Activated T-cell treated with anti-CD3 and anti-CD28 coated beads, Interleukin-2, amount 50 U/mL, for 72 hours (primary cell): ENCODE results near the gene NT5DC3. TPM values are rescaled to one million over a fixed set of nuclear protein-coding genes. Genes with fewer than 3 reads are reported as not detected.

Source experiments
- ATAC-seq, 2 donors: fragments of 150-1000 bp; cut with Tn5 transposase; replicated peaks in 1 of 2; 2 replicates each; pipeline ENCODE4 v1.10.0; 2021; ENCODE audit warnings: moderate library complexity in 2 of 2, mild to moderate bottlenecking in 1 of 2
- DNase-seq, 2 donors: peaks; one replicate each; pipeline ENCODE4 v3.0.0; 2021 to 2022; ENCODE audit warnings: mixed read lengths in 1 of 2
- H3K27ac Mint-ChIP-seq: one replicate; pipeline ENCODE4 v1.8.0; 2022; ENCODE audit warnings: mild to moderate bottlenecking, moderate library complexity, mixed read lengths
- H3K27me3 Mint-ChIP-seq: one replicate; pipeline ENCODE4 v1.8.0; 2022; ENCODE audit warnings: low read depth, mixed read lengths
- H3K36me3 Mint-ChIP-seq, 2 donors: one replicate each; pipeline ENCODE4 v1.8.0; 2022; ENCODE audit warnings: mixed read lengths in 2 of 2, mild to moderate bottlenecking in 1 of 2; ENCODE audit not compliant: insufficient read depth in 2 of 2
- H3K4me1 Mint-ChIP-seq: one replicate; pipeline ENCODE4 v1.8.0; 2022; ENCODE audit warnings: low read depth, mixed read lengths
- H3K4me3 Mint-ChIP-seq, 2 donors: one replicate each; pipeline ENCODE4 v1.8.0; 2022; ENCODE audit warnings: mild to moderate bottlenecking in 2 of 2, mixed read lengths in 2 of 2, moderate library complexity in 2 of 2
- H3K9me3 Mint-ChIP-seq, 2 donors: one replicate each; pipeline ENCODE4 v1.8.0; 2022; ENCODE audit warnings: mixed read lengths in 2 of 2
- total RNA-seq, 2 donors: library from RNA; stranded (reverse); gene quantifications; one replicate each; pipeline ENCODE4 v1.2.3, GENCODE V29; 2022

The NT5DC3 gene
- total RNA-seq, 2 donors from 2014 or later: 5.6 to 8.0 TPM

DNA sequence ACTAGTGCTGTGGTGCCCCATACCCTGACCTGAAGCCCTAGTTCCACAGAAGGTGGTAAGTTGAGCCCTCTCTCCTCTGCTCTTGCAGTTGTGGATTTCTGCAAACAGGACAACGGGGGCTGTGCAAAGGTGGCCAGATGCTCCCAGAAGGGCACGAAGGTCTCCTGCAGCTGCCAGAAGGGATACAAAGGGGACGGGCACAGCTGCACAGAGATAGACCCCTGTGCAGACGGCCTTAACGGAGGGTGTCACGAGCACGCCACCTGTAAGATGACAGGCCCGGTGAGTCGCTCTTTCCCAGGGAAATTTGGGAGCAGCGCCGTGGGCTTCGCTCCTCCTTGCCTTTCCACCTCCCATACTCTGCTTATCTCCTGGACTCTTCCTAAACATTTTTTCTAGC is 92.2 kb downstream of the NT5DC3 start:
- Mint-ChIP-seq H3K4me3 (no peak overlapping the region), H3K27ac (no peak overlapping the region), H3K36me3 (no peaks in the 10 kb centered on the region), H3K9me3 (no peaks in the 10 kb centered on the region), H3K27me3 (peaks cover 5% of the 10 kb centered on the region), H3K4me1 (no peaks in the 10 kb centered on the region)
- DNase-seq (no peak), ATAC-seq (no peak)

DNA sequence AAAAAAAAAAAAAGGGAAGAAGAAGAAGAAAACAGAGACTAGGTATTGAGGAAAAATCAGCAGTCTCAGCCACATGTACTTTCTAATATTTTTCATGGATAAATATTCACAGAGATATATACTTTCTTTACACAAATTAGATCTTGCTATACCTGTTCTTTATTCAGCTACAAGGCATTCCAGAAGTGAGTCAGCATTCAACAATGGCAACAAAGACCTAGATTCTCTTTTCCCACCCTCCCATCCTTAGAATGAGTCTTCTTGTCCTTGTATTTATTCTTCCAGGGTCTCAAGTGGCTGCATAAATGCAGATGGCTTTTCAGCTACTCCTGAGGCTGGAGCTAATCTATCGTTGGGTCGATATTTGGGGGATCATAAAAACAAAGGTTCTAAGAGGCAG is 93.0 kb downstream of the NT5DC3 start:
- no peaks in the 10 kb centered on the region for H3K36me3 Mint-ChIP-seq
- no peak for ATAC-seq
- H3K4me1 Mint-ChIP-seq: no peaks in the 10 kb centered on the region

DNA sequence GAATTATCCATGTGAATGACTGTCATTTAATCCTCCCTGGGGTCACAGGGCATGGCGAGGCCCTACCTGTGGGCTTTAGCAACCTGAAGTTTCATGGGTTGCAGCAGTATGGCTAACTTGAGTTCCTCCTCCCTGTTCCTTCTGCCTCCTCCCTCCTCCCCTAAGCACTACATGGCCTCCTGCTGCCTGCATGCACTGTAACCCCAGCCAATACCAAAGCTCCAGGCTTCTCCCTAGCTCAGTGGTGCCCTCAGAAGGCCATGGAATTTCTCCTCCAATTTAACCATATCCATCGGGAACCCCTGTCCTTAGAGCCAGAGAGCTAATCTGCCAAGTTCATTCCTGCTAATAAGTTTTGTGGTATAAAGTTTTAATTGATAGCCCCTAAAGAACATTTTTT is 95.1 kb downstream of the NT5DC3 start:
- Mint-ChIP-seq H3K27ac (no peak overlapping the region), H3K27me3 (peaks cover 19% of the 10 kb centered on the region), H3K4me1 (no peaks in the 10 kb centered on the region), H3K9me3 (no peaks in the 10 kb centered on the region), H3K36me3 (no peaks in the 10 kb centered on the region), H3K4me3 (no peak overlapping the region)
- DNase-seq (no peak), ATAC-seq (no peak)

More for the DNA sequence above, 93.0 kb downstream of the NT5DC3 start:
- Mint-ChIP-seq H3K27ac (no peak overlapping the region), H3K4me3 (no peak overlapping the region), H3K9me3 (no peaks in the 10 kb centered on the region), H3K27me3 (peaks cover 5% of the 10 kb centered on the region)
- DNase-seq: no peak

DNA sequence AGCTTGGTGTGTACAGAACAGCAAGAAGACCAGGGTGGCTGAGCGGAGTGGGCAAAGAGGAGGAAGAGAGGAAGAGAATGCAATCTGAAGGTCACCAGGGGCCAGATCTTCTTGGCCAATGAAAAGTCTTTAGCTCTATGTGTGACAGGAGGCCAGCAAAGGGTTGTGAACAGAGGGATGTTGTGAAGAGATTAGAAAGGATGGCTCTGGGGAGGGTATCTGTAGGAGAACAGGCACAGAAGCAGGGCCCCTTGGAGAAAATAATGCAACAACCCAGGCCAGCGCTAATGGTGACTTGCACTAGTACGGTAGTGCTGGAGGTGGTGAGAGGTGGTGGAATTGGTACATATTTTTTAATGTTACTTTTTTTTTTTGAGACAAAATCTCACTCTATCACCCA is 97.2 kb downstream of the NT5DC3 start:
- H3K9me3 Mint-ChIP-seq: no peaks in the 10 kb centered on the region
- no peaks in the 10 kb centered on the region for H3K36me3 Mint-ChIP-seq
- no peak overlapping the region for H3K27ac Mint-ChIP-seq
- peaks cover 23% of the 10 kb centered on the region for H3K27me3 Mint-ChIP-seq
- H3K4me1 Mint-ChIP-seq: no peaks in the 10 kb centered on the region
- H3K4me3 Mint-ChIP-seq: no peak overlapping the region
- no peak for DNase-seq
- ATAC-seq: no peak

DNA sequence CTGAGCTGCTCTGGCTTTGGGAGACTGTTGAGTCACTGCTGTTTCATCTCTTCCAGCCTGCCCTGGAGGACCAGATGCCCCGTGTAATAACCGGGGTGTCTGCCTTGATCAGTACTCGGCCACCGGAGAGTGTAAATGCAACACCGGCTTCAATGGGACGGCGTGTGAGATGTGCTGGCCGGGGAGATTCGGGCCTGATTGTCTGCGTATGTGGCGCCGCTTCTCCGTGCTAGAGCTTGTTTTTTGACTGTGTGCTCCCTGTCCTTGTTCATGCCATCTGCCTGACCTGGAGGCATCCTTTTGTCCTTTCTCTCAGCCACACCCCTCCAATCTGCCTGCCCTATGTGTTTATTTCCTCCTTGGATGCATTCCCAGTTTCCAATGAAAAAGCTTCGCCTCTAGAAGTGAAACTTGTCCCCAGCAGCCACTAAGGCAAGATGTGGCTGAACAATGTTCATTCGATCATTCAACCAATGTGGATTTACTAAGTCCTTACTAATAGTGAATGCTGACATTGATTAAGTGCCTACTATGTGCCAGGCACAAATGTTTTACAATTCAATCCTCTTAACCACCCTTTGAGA is 98.6 kb downstream of the NT5DC3 start:
- ATAC-seq (no peak), DNase-seq (no peak)
- Mint-ChIP-seq H3K27ac (no peak overlapping the region), H3K4me1 (no peaks in the 10 kb centered on the region), H3K36me3 (no peaks in the 10 kb centered on the region), H3K9me3 (no peaks in the 10 kb centered on the region), H3K27me3 (peaks cover 23% of the 10 kb centered on the region), H3K4me3 (no peak overlapping the region)

DNA sequence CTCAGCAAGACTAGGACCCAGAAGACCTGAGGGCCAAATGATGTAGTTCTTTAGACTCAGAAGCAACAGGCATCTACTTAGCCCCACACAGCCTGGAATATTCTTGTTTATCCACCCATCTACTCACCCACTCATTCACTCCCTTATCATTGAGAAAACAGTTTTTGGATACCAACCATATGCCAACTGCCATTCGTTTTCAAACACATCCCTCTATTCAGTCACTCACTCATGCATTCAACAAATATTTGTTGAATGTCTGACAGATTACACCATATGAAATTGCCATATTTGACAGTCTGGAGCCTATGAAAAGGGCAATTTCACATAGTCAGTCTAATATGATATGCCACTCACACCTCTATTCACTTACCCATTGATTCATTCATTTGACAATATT is 103.2 kb downstream of the NT5DC3 start:
- Mint-ChIP-seq H3K27ac (no peak overlapping the region), H3K36me3 (no peaks in the 10 kb centered on the region), H3K9me3 (no peaks in the 10 kb centered on the region), H3K27me3 (peaks cover 33% of the 10 kb centered on the region), H3K4me3 (no peak overlapping the region), H3K4me1 (no peaks in the 10 kb centered on the region)
- DNase-seq (no peak), ATAC-seq (no peak)

DNA sequence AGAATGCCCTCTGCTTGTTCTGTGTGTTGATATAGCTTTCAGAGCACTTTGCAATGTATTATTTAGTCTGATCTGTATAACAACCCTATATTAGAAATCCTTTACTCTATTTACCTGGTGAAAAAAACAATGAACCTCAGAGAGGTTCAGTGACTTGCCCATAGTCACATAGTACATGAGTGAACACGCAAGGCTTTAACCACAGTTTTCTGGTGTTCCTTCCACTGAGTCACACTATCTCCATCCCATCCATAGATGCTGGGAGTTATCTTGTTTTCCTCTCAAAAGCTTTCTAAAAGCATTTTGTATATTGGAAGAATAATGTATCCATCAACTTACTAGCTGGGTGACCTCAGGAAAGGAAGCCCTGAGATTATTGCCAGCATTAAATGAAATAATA is 104.5 kb downstream of the NT5DC3 start:
- H3K27ac Mint-ChIP-seq: no peak overlapping the region
- H3K4me1 Mint-ChIP-seq: no peaks in the 10 kb centered on the region
- no peak for DNase-seq
- H3K9me3 Mint-ChIP-seq: peaks cover 2% of the 10 kb centered on the region in 2 donors
- H3K4me3 Mint-ChIP-seq: no peak overlapping the region
- H3K27me3 Mint-ChIP-seq: peaks cover 27% of the 10 kb centered on the region
- no peak for ATAC-seq
- H3K36me3 Mint-ChIP-seq: peaks cover 1 to 2% of the 10 kb centered on the region in 2 donors

DNA sequence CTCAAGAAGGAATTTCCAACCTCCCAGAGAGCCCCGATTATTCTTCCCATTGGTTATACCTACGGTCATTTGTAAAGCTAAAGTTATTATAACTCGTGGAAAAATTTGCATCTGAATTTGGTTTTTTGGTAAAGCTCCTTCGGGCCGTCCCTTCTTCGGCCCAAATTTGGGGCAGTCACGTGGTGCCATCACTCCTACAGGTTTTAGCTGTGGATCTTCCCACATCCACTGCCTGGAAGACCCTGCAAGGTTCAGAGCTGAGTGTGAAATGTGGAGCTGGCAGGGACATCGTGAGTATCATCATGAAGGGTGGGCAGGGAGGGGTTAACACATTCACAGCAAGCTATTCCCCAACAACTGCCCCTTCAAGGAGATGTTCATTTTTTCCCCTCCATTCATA is 105.7 kb downstream of the NT5DC3 start:
- DNase-seq: no peak
- ATAC-seq: no peak
- Mint-ChIP-seq H3K36me3 (peaks cover 2 to 3% of the 10 kb centered on the region in 2 donors), H3K9me3 (peaks cover 3 to 4% of the 10 kb centered on the region in 2 donors), H3K27me3 (peaks cover 23% of the 10 kb centered on the region), H3K4me3 (no peak overlapping the region), H3K4me1 (no peaks in the 10 kb centered on the region), H3K27ac (no peak overlapping the region)

DNA sequence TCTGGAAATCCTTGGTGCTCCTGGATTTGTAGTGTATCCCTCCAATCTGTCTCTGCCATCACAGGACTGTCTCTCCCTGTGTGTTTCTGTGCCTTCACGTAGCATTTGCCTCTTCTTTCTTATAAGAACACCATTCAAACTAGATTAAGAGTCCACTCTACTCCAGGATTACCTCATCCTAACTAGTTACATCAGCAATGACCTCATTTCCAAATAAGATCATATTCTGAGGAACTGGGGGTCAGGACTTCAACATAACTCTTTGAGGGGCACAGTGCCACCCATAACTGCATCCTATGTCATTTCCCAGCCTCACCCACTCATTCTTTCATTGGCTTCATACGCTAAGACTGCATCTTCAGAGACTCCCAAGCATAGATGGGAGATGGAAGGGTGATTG is 106.2 kb downstream of the NT5DC3 start:
- H3K4me3 Mint-ChIP-seq: no peak overlapping the region
- H3K9me3 Mint-ChIP-seq: peaks cover 3 to 4% of the 10 kb centered on the region in 2 donors
- H3K27ac Mint-ChIP-seq: no peak overlapping the region
- no peak for ATAC-seq
- H3K4me1 Mint-ChIP-seq: no peaks in the 10 kb centered on the region
- no peak for DNase-seq
- peaks cover 19% of the 10 kb centered on the region for H3K27me3 Mint-ChIP-seq
- H3K36me3 Mint-ChIP-seq: peaks cover 2 to 3% of the 10 kb centered on the region in 2 donors

DNA sequence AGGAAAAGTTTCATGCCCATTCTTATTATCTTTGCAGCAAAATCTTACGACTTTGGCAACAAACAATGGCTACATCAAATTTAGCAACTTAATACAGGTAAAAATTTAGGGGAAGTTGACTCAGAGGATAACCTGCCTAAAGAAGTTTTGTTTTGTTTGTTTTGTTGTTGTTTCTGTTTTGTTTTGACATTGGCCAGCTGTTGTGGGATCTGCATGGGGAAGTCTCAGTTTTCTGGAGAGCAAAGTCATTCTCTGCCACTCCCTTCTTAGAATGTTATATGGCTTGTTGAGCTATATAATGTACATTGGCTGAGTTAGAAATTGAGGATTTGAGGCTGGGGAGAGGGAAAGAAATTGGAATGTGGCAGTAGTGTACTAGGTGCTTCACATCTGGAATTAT is 109.5 kb downstream of the NT5DC3 start:
- peaks cover 2 to 3% of the 10 kb centered on the region in 2 donors for H3K36me3 Mint-ChIP-seq
- DNase-seq (no peak), ATAC-seq (no peak)
- H3K4me1 Mint-ChIP-seq: no peaks in the 10 kb centered on the region
- no peak overlapping the region for H3K27ac Mint-ChIP-seq
- peaks cover 3 to 4% of the 10 kb centered on the region in 2 donors for H3K9me3 Mint-ChIP-seq
- H3K4me3 Mint-ChIP-seq: no peak overlapping the region
- H3K27me3 Mint-ChIP-seq: peaks cover 19% of the 10 kb centered on the region

DNA sequence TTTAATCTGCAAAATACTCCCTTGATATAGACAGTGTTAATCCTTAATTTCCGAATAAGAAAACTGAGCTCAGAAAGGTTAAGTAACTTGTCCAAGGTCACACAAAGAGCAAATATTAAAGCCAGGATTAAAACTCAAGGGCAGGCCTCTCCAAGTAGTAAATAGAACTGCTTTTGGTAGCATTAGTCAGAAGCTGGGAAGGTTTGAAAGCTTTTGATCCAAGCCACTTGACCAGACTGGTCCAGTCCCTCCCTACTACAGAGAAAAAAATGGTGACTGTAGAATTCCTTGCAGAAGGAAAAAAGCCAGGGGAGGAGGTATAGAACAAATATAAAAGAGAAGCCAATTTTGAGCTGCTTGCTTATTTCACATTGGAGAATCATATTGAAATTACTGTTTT is 111.5 kb downstream of the NT5DC3 start:
- Mint-ChIP-seq H3K9me3 (peaks cover 3 to 4% of the 10 kb centered on the region in 2 donors), H3K36me3 (peaks cover 2 to 3% of the 10 kb centered on the region in 2 donors), H3K4me3 (no peak overlapping the region), H3K27ac (no peak overlapping the region), H3K27me3 (peaks cover 19% of the 10 kb centered on the region), H3K4me1 (no peaks in the 10 kb centered on the region)
- DNase-seq: no peak
- ATAC-seq: no peak

DNA sequence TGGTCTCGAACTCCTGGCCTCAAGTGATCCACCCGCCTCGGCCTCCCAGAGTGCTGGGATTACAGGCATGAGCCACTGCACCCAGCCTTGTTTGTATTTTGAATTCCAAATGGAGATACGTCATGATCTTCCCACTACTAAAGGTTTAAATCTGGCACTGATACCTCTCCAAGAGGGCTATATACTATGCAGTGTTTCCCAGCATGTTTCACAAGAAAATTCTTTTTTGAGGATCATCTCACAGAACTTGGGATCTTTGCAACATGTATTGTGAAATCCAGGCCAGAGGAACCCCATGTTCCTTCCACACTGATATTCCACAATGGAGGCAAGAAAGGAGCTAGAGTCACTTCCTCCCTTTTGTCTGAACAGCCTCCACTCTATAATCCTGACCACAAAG is 112.7 kb downstream of the NT5DC3 start:
- H3K27ac Mint-ChIP-seq: no peak overlapping the region
- H3K4me1 Mint-ChIP-seq: no peaks in the 10 kb centered on the region
- ATAC-seq: no peak
- peaks cover 3 to 4% of the 10 kb centered on the region in 2 donors for H3K9me3 Mint-ChIP-seq
- peaks cover 11% of the 10 kb centered on the region for H3K27me3 Mint-ChIP-seq
- H3K4me3 Mint-ChIP-seq: no peak overlapping the region
- DNase-seq: no peak
- H3K36me3 Mint-ChIP-seq: peaks cover 2 to 3% of the 10 kb centered on the region in 2 donors

DNA sequence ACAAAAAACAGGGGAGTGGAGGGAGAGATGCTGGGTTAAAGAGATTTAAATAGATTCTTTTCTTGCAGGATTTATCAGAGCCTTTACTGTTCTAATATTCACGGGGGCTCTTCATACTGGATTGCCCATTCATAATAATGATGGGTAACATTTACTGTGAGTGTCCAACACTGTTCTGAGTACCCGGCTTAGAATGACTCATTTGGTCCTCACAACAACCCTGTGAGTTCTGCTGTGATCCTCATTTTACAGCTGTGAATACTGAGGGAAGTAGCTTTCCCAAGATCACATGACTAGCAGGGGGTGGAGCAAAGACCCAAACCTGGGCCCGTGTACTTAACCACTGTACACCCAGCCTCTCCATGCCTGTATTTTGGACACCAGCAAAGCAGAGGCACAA is 113.4 kb downstream of the NT5DC3 start:
- ATAC-seq (no peak), DNase-seq (no peak)
- H3K27me3 Mint-ChIP-seq: peaks cover 9% of the 10 kb centered on the region
- H3K27ac Mint-ChIP-seq: no peak overlapping the region
- H3K4me3 Mint-ChIP-seq: no peak overlapping the region
- H3K36me3 Mint-ChIP-seq: peaks cover 2 to 3% of the 10 kb centered on the region in 2 donors
- peaks cover 3 to 4% of the 10 kb centered on the region in 2 donors for H3K9me3 Mint-ChIP-seq
- no peaks in the 10 kb centered on the region for H3K4me1 Mint-ChIP-seq

DNA sequence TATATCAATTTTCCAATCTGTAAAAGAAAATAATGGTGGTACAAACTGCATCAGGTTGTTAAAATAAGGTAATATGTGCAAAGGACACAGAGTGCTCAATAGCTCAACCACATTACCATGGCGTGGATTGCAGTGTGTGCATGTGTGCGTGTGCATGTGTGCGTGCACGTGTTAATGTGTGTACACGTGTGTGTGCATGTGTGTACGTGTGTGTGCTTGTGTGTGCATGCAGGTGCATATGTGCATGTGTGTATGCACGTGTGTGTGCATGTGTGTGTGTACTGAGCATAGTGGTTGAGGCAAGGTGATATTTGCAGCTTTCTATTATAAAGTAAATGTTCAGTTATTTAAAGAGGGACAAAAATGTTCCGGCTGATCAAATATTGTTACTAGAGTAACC is 115.6 kb downstream of the NT5DC3 start:
- H3K4me3 Mint-ChIP-seq: no peak overlapping the region
- H3K36me3 Mint-ChIP-seq: no peaks in the 10 kb centered on the region
- H3K4me1 Mint-ChIP-seq: no peaks in the 10 kb centered on the region
- ATAC-seq: no peak
- no peak for DNase-seq
- no peaks in the 10 kb centered on the region for H3K9me3 Mint-ChIP-seq
- no peaks in the 10 kb centered on the region for H3K27me3 Mint-ChIP-seq
- H3K27ac Mint-ChIP-seq: no peak overlapping the region
